Measurements from ENCODE around the gene AGAP1. TPM values are rescaled to one million over a fixed set of nuclear protein-coding genes. Genes with fewer than 3 reads are reported as not detected.

Gene AGAP1
- total RNA-seq, 1 donor from 2014 or later, result 33.7 TPM

- Histone ChIP-seq H3K4me3 (ENCODE audit: low read depth, low read length) (no peak overlapping the region), H3K27me3 (ENCODE audit: control insufficient read depth, insufficient read depth, low read length) (no peaks in the 10 kb centered on the region), H3K36me3 (ENCODE audit: control insufficient read depth, insufficient read depth, low read length) (no peaks in the 10 kb centered on the region)
- no peak for DNase-seq (ENCODE audit: low read depth)
- TF ChIP-seq CTCF (IDR thresholded peaks at IDR 0.05; ENCODE audit: insufficient read depth, low read length, poor library complexity, severe bottlenecking), result no peak
Observed at GRCh38 chr2:236113948-236114347, 620.1 kb downstream of the AGAP1 start.

GRCh38 chr2:236114959-236115358, 621.1 kb downstream of the AGAP1 start:
- TF ChIP-seq CTCF (IDR thresholded peaks at IDR 0.05; ENCODE audit: insufficient read depth, low read length, poor library complexity, severe bottlenecking), result no peak
- no peak for DNase-seq (ENCODE audit: low read depth)
- Histone ChIP-seq H3K27me3 (ENCODE audit: control insufficient read depth, insufficient read depth, low read length) (no peaks in the 10 kb centered on the region), H3K4me3 (ENCODE audit: low read depth, low read length) (no peak overlapping the region), H3K36me3 (ENCODE audit: control insufficient read depth, insufficient read depth, low read length) (no peaks in the 10 kb centered on the region)

- no peaks in the 10 kb centered on the region for H3K36me3 ChIP-seq (ENCODE audit: control insufficient read depth, insufficient read depth, low read length)
- H3K4me3 ChIP-seq (ENCODE audit: low read depth, low read length), result no peak overlapping the region
- TF ChIP-seq CTCF (IDR thresholded peaks at IDR 0.05; ENCODE audit: insufficient read depth, low read length, poor library complexity, severe bottlenecking), result no peak
- DNase-seq (ENCODE audit: low read depth), result no peak
- no peaks in the 10 kb centered on the region for H3K27me3 ChIP-seq (ENCODE audit: control insufficient read depth, insufficient read depth, low read length)
Observed at GRCh38 chr2:236117401-236117800, 623.6 kb downstream of the AGAP1 start.

- DNase-seq (ENCODE audit: low read depth), result no peak
- Histone ChIP-seq H3K4me3 (ENCODE audit: low read depth, low read length) (no peak overlapping the region), H3K27me3 (ENCODE audit: control insufficient read depth, insufficient read depth, low read length) (no peaks in the 10 kb centered on the region), H3K36me3 (ENCODE audit: control insufficient read depth, insufficient read depth, low read length) (no peaks in the 10 kb centered on the region)
- TF ChIP-seq CTCF (IDR thresholded peaks at IDR 0.05; ENCODE audit: insufficient read depth, low read length, poor library complexity, severe bottlenecking), result no peak
Observed at GRCh38 chr2:236117861-236118269, 624.0 kb downstream of the AGAP1 start.

- Histone ChIP-seq H3K36me3 (ENCODE audit: control insufficient read depth, insufficient read depth, low read length) (no peaks in the 10 kb centered on the region), H3K4me3 (ENCODE audit: low read depth, low read length) (no peak overlapping the region), H3K27me3 (ENCODE audit: control insufficient read depth, insufficient read depth, low read length) (no peaks in the 10 kb centered on the region)
- TF ChIP-seq CTCF (IDR thresholded peaks at IDR 0.05; ENCODE audit: insufficient read depth, low read length, poor library complexity, severe bottlenecking), result no peak
- no peak for DNase-seq (ENCODE audit: low read depth)
Observed at GRCh38 chr2:236119003-236119402, 625.2 kb downstream of the AGAP1 start.

GRCh38 chr2:236119476-236119875, 625.6 kb downstream of the AGAP1 start:
- no peak for TF ChIP-seq CTCF (IDR thresholded peaks at IDR 0.05; ENCODE audit: insufficient read depth, low read length, poor library complexity, severe bottlenecking)
- H3K27me3 ChIP-seq (ENCODE audit: control insufficient read depth, insufficient read depth, low read length), result no peaks in the 10 kb centered on the region
- H3K4me3 ChIP-seq (ENCODE audit: low read depth, low read length), result no peak overlapping the region
- no peaks in the 10 kb centered on the region for H3K36me3 ChIP-seq (ENCODE audit: control insufficient read depth, insufficient read depth, low read length)
- DNase-seq (ENCODE audit: low read depth), result no peak
